Activated CD8-positive, alpha-beta T cell treated with anti-CD3 and anti-CD28 coated beads, Interleukin-2, amount 10 ng/mL, durations not matched to agents 7 days and 5 days (primary cell): Measurements from ENCODE around the gene TTC36. TPM values are rescaled to one million over a fixed set of nuclear protein-coding genes. Genes with fewer than 3 reads are reported as not detected.

Experiments
- ATAC-seq: fragments of 150-1000 bp; cut with Tn5 transposase; one replicate; pipeline ENCODE4 v1.10.0; 2021; ENCODE audit warnings: moderate library complexity
- CTCF ChIA-PET: fragments of 350-600 bp; sonication (Branson Sonifier 250); formaldehyde crosslinking; loops from one replicate; lab custom pipeline; 2021; ENCODE audit warnings: antibody characterized with exemption; lab: Charles Lee
- POLR2A ChIA-PET: fragments of 350-600 bp; sonication (Branson Sonifier 250); formaldehyde crosslinking; loops from one replicate; lab custom pipeline; 2021; ENCODE audit warnings: antibody characterized with exemption; lab: Charles Lee
- DNase-seq: peaks from one replicate; pipeline ENCODE4 v3.0.0-alpha.2; 2020
- H3K27ac Mint-ChIP-seq: one replicate; pipeline ENCODE4 v1.8.0; 2021; ENCODE audit warnings: mild to moderate bottlenecking, mixed read lengths
- H3K27me3 Mint-ChIP-seq: one replicate; pipeline ENCODE4 v1.8.0; 2021; ENCODE audit warnings: low read depth, mixed read lengths
- H3K36me3 Mint-ChIP-seq: one replicate; pipeline ENCODE4 v1.8.0; 2021; ENCODE audit warnings: low read depth, mixed read lengths
- H3K4me1 Mint-ChIP-seq: one replicate; pipeline ENCODE4 v1.8.0; 2021; ENCODE audit warnings: low read depth, mixed read lengths
- H3K4me3 Mint-ChIP-seq: one replicate; pipeline ENCODE4 v1.8.0; 2021; ENCODE audit warnings: mild to moderate bottlenecking, mixed read lengths
- H3K9me3 Mint-ChIP-seq: one replicate; pipeline ENCODE4 v1.8.0; 2022; ENCODE audit warnings: mixed read lengths; ENCODE audit not compliant: insufficient read depth
- total RNA-seq, 2 experiments: library from RNA; stranded (reverse); gene quantifications; one replicate each; pipeline ENCODE4 v1.2.3, GENCODE V29; 2021

TTC36 gene
- total RNA-seq, 2 experiments from 2014 or later: 0.37 to 0.99 TPM

- peaks cover 2% of the 10 kb centered on the region for H3K4me1 Mint-ChIP-seq
- H3K36me3 Mint-ChIP-seq: peaks cover 51% of the 10 kb centered on the region
- DNase-seq (no peak), ATAC-seq (no peak)
- H3K27ac Mint-ChIP-seq: no peak overlapping the region
- no peaks in the 10 kb centered on the region for H3K9me3 Mint-ChIP-seq
- ChIA-PET POLR2A (no interaction called here), CTCF (no interaction called here)
- no peak overlapping the region for H3K4me3 Mint-ChIP-seq
- no peaks in the 10 kb centered on the region for H3K27me3 Mint-ChIP-seq
Observed at GRCh38 chr11:118522571-118523072, 4.7 kb upstream of the TTC36 start.

DNA sequence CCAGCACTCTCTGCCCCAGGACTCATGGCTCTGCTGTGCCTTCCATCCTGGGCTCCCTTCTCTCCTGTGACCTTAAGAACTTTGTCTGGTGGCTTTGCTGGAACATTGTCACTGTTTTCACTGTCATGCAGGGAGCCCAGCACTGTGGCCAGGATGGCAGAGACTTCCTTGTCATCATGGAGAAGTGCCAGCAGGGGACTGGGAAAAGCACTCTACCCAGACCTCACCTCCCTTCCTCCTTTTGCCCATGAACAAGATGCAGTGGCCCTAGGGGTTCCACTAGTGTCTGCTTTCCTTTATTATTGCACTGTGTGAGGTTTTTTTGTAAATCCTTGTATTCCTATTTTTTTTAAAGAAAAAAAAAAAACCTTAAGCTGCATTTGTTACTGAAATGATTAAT, 2.9 kb upstream of the TTC36 start:
- POLR2A ChIA-PET: interaction anchor here (1.1 kb wide), 1 partner anchor 54 kb away, joined by 3 read pairs; no protein-coding TSS in a partner anchor

GRCh38 chr11:118524757-118525470, 2.4 kb upstream of the TTC36 start:
- POLR2A ChIA-PET: interaction anchor here (1.1 kb wide), 1 partner anchor 54 kb away, joined by 3 read pairs; no protein-coding TSS in a partner anchor
- peaks cover 39% of the 10 kb centered on the region for H3K36me3 Mint-ChIP-seq
- no peak overlapping the region for H3K4me3 Mint-ChIP-seq
- no peak for DNase-seq
- ATAC-seq: no peak
- H3K27me3 Mint-ChIP-seq: no peaks in the 10 kb centered on the region
- H3K9me3 Mint-ChIP-seq: no peaks in the 10 kb centered on the region
- CTCF ChIA-PET: no interaction called here
- no peak overlapping the region for H3K27ac Mint-ChIP-seq
- H3K4me1 Mint-ChIP-seq: peaks cover 12% of the 10 kb centered on the region

More for the DNA sequence above, 2.9 kb upstream of the TTC36 start:
- H3K4me1 Mint-ChIP-seq: peaks cover 6% of the 10 kb centered on the region
- H3K27ac Mint-ChIP-seq: no peak overlapping the region
- CTCF ChIA-PET: no interaction called here
- no peaks in the 10 kb centered on the region for H3K9me3 Mint-ChIP-seq
- H3K27me3 Mint-ChIP-seq: no peaks in the 10 kb centered on the region
- no peak overlapping the region for H3K4me3 Mint-ChIP-seq
- H3K36me3 Mint-ChIP-seq: peaks cover 45% of the 10 kb centered on the region
- no peak for DNase-seq
- no peak for ATAC-seq

DNA sequence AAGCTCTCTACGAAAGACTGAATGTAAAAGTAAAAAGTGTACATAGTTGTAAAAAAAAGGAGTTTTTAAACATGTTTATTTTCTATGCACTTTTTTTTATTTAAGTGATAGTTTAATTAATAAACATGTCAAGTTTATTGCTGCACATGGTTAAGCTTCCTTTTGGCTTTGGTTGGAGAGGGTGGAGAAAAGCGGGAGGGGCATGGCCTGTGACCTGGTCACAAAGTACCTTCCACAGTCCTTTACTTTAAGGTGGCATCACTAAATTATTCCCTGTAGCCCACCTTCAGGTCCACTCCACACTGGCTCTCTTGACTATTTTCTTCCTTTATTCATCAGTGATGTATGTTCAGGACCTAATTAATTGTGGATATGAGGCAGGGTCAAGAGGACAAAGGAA, 586 bp upstream of the TTC36 start:
- DNase-seq: no peak
- ChIA-PET CTCF (interaction anchor here (0.9 to 1.3 kb wide), 2 partner anchors 38 to 40 kb away, joined by 3 read pairs; no protein-coding TSS in a partner anchor), POLR2A (interaction anchor here (1.1 to 1.2 kb wide), 2 partner anchors 128 to 428 kb away, joined by 3 read pairs; no protein-coding TSS in a partner anchor)
- no peak for ATAC-seq
- no peak overlapping the region for H3K27ac Mint-ChIP-seq
- H3K36me3 Mint-ChIP-seq: peaks cover 23% of the 10 kb centered on the region
- no peaks in the 10 kb centered on the region for H3K9me3 Mint-ChIP-seq
- no peak overlapping the region for H3K4me3 Mint-ChIP-seq
- peaks cover 20% of the 10 kb centered on the region for H3K4me1 Mint-ChIP-seq
- H3K27me3 Mint-ChIP-seq: no peaks in the 10 kb centered on the region

DNA sequence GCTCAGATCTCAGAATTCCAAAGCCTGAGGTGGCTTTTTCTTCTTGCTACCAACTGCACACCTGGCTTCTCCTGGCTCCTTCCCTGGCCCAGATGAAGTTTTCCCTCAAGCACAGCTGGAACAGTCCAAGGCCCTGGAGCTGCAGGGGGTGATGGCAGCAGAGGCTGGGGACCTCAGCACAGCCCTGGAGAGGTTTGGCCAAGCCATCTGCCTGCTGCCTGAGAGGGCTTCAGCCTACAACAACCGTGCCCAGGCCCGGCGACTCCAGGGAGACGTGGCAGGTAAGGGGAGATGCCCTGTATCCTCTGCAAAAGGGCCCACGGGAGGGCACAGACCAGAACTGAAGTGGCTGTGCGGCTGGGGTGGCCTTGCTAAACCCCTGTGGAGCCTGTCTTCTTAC, 1.2 kb downstream of the TTC36 start:
- Mint-ChIP-seq H3K4me3 (no peak overlapping the region), H3K9me3 (no peaks in the 10 kb centered on the region), H3K36me3 (peaks cover 11% of the 10 kb centered on the region), H3K4me1 (peaks cover 24% of the 10 kb centered on the region), H3K27ac (no peak overlapping the region), H3K27me3 (no peaks in the 10 kb centered on the region)
- DNase-seq: no peak
- ChIA-PET POLR2A (no interaction called here), CTCF (no interaction called here)
- ATAC-seq: no peak

GRCh38 chr11:118529584-118530175, 2.4 kb downstream of the TTC36 start:
- H3K4me1 Mint-ChIP-seq: peaks cover 24% of the 10 kb centered on the region
- CTCF ChIA-PET: interaction anchor here (1.2 kb wide), 1 partner anchor 79 kb away, joined by 3 read pairs; no protein-coding TSS in a partner anchor
- H3K36me3 Mint-ChIP-seq: peaks cover 3% of the 10 kb centered on the region
- H3K27ac Mint-ChIP-seq: peak overlapping the region; percentile 74
- H3K9me3 Mint-ChIP-seq: no peaks in the 10 kb centered on the region
- ATAC-seq: no peak
- H3K4me3 Mint-ChIP-seq: peak overlapping the region; percentile 79
- POLR2A ChIA-PET: interaction anchor here (1.3 kb wide), 1 partner anchor 94 kb away, joined by 4 read pairs; the partner anchor contains the start of gene KMT2A
- no peak for DNase-seq
- H3K27me3 Mint-ChIP-seq: no peaks in the 10 kb centered on the region

DNA sequence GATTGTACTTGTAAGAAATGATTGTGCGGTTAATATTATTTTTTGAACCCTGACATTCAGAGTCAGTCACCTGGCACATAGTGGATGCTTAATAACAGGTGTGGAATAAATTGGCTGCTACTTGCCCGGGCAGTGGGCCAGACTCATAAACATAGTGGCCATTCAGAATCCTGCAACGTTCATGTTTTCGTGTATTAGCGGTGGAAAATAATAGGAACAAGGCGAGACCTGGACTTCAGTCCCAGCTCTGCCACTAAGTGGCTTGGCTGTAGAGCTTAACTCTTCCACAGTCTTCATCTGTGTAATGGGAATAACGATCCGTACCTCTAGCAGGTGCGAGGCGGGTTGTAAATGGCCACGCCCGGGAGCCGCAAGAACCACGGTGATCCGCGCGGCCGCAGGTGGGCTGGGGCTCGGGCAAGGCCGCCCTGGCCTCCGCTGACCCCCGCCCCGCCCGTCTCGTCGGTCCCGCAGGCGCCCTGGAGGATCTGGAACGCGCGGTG, 3.0 kb downstream of the TTC36 start:
- H3K36me3 Mint-ChIP-seq: no peaks in the 10 kb centered on the region
- peak overlapping the region; percentile 79 for H3K4me3 Mint-ChIP-seq
- ChIA-PET CTCF (interaction anchor here (0.7 to 1.2 kb wide), 2 partner anchors 26 to 78 kb away, joined by 3 read pairs; no protein-coding TSS in a partner anchor), POLR2A (interaction anchor here (0.6 to 1.3 kb wide), 2 partner anchors 88 to 95 kb away, joined by 3 to 4 read pairs; partner anchors contain the start of gene KMT2A)
- H3K4me1 Mint-ChIP-seq: peaks cover 22% of the 10 kb centered on the region
- peak overlapping the region; percentile 74 for H3K27ac Mint-ChIP-seq
- ATAC-seq (no peak), DNase-seq (no peak)
- H3K27me3 Mint-ChIP-seq: no peaks in the 10 kb centered on the region
- H3K9me3 Mint-ChIP-seq: no peaks in the 10 kb centered on the region

DNA sequence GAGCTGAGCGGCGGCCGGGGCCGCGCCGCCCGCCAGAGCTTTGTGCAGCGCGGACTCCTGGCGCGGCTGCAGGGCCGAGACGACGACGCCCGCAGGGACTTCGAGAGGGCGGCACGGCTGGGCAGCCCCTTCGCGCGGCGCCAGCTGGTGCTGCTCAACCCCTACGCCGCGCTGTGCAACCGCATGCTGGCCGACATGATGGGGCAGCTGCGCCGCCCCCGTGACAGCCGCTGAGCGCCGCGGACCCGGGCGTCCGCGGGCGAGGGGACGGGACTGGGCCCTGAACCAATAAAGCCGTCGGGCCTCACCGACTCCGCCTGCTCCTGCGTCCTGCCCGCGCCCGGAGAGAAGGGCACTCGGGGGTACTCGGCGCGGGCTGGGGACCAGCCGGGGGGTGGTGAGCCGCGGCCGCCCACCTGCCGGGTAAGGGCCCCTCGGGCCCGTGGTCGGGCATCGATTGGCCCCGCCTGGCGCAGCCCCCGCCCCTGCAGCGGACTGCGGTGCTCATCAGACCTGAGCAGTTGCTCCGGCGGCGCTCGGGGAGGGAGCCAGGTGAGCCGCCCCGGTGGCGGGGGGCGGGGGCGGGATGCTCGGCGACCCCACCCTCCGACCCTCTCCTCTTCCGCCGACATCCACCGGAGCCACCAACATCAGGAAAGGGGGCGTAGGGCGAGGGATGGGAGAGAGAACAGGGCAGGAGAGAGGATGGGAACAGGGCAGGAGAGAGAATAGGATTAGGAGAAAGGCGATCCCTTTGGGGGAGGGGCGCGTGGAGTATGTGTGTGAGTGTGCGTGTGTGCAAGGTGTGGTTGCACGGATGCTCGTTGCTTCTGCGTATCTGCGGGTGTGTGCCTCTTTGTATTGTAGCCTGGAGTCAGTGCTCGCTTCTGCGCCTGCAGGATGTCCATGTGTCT, 3.7 kb downstream of the TTC36 start, which contains the start of gene TMEM25:
TSS of gene TMEM25 (plus strand) at position 510 of the 914 bp plus-strand sequence. CDS start 610 bp downstream, outside the sequence.
- Mint-ChIP-seq H3K36me3 (no peaks in the 10 kb centered on the region), H3K27me3 (no peaks in the 10 kb centered on the region), H3K9me3 (no peaks in the 10 kb centered on the region), H3K4me3 (peak within 1 kb of the TSS; percentile 83), H3K4me1 (peaks cover 22% of the 10 kb centered on the region), H3K27ac (peak within 1 kb of the TSS; percentile 78)
- ATAC-seq (peak; percentile 83), DNase-seq (peak; percentile 74)
- ChIA-PET POLR2A (interaction anchor here (0.6 to 1.3 kb wide), 2 partner anchors 89 to 95 kb away, joined by 3 to 4 read pairs; partner anchors contain the start of gene KMT2A), CTCF (interaction anchor here (0.7 to 1.2 kb wide), 2 partner anchors 26 to 78 kb away, joined by 3 read pairs; no protein-coding TSS in a partner anchor)

- peaks cover 22% of the 10 kb centered on the region for H3K4me1 Mint-ChIP-seq
- no peaks in the 10 kb centered on the region for H3K9me3 Mint-ChIP-seq
- POLR2A ChIA-PET: no interaction called here
- peak; percentile 16 for ATAC-seq
- H3K27me3 Mint-ChIP-seq: no peaks in the 10 kb centered on the region
- no peak for DNase-seq
- CTCF ChIA-PET: no interaction called here
- H3K4me3 Mint-ChIP-seq: peak overlapping the region; percentile 83
- H3K27ac Mint-ChIP-seq: peak overlapping the region; percentile 78
- no peaks in the 10 kb centered on the region for H3K36me3 Mint-ChIP-seq
Observed at GRCh38 chr11:118531597-118532084, 4.4 kb downstream of the TTC36 start.

GRCh38 chr11:118532091-118532490, 4.8 kb downstream of the TTC36 start:
- H3K4me1 Mint-ChIP-seq: peaks cover 22% of the 10 kb centered on the region
- DNase-seq (no peak), ATAC-seq (no peak)
- H3K27me3 Mint-ChIP-seq: no peaks in the 10 kb centered on the region
- peak overlapping the region; percentile 83 for H3K4me3 Mint-ChIP-seq
- no peaks in the 10 kb centered on the region for H3K9me3 Mint-ChIP-seq
- ChIA-PET POLR2A (no interaction called here), CTCF (no interaction called here)
- H3K27ac Mint-ChIP-seq: peak overlapping the region; percentile 78
- H3K36me3 Mint-ChIP-seq: no peaks in the 10 kb centered on the region
